HG02840 (cell line): ENCODE results near the gene GLYATL1.
"Not testable (repeated sequence)": the region's sequence is repeated elsewhere in the genome, so short reads cannot be mapped to it uniquely, and the experiment has no call there.

Experiments
- ATAC-seq: cut with Tn5 transposase; IDR thresholded peaks from one replicate; pipeline ENCODE4 v1.9.1; 2021; ENCODE audit warnings: mild to moderate bottlenecking, moderate library complexity, moderate number of reproducible peaks; ENCODE audit not compliant: unreplicated experiment, low FRiP score

GLYATL1 gene

GRCh38 chr11:58992489-58992888, 53.2 kb downstream of the GLYATL1 start:
- ATAC-seq: no peak

- no peak for ATAC-seq
Measured at GRCh38 chr11:58994171-58994570, 54.9 kb downstream of the GLYATL1 start.

- ATAC-seq: no peak
Measured at GRCh38 chr11:58998480-58999290, 59.4 kb downstream of the GLYATL1 start.

GRCh38 chr11:58999291-58999680, 60.0 kb downstream of the GLYATL1 start:
- ATAC-seq: no peak

- ATAC-seq: no peak
Measured at GRCh38 chr11:59000003-59000402, 60.7 kb downstream of the GLYATL1 start.

GRCh38 chr11:59002006-59002405, 62.7 kb downstream of the GLYATL1 start:
- not testable (repeated sequence) for ATAC-seq
